HCT116 (cell line): ENCODE data around the gene MLPH. TPM values are rescaled to one million over a fixed set of nuclear protein-coding genes. Genes with fewer than 3 reads are reported as not detected.

Experiments used
- ATAC-seq: fragments of 200-7000 bp; cut with Tn5 transposase; 2 replicates; pipeline ENCODE4 v1.9.1; 2020; ENCODE audit warnings: mild to moderate bottlenecking, moderate library complexity
- BruUV-seq: library from RNA; stranded (reverse); fragments of 400-500 nt; replicated peaks from 2 replicates; lab custom pipeline; 2021; lab: Mats Ljungman, UMichigan
- CTCF ChIA-PET: fragments of 300-600 bp; sonication (Branson Sonifier 250); formaldehyde crosslinking; loops from one replicate; lab custom pipeline; 2021; ENCODE audit warnings: antibody characterized with exemption; lab: Charles Lee
- POLR2A ChIA-PET: fragments of 300-600, 350-600 bp; sonication (Branson Sonifier 250); formaldehyde crosslinking; loops from one replicate; lab custom pipeline; 2021; ENCODE audit warnings: antibody characterized with exemption; lab: Charles Lee
- RAD21 ChIA-PET, 2 experiments: fragments of 300-600 bp; sonication (Branson Sonifier 250); formaldehyde crosslinking; loops; one replicate each; lab custom pipeline; 2023; ENCODE audit warnings: low total read pairs in 2 of 2; ENCODE audit not compliant: uncharacterized antibody in 2 of 2, unreplicated experiment in 2 of 2, low non-redundant PET in 1 of 2; lab: Charles Lee
- DNase-seq: peaks from one replicate; pipeline ENCODE4 v3.0.0-alpha.2; 2010; ENCODE audit warnings: low read depth, low spot score
- H2AFZ ChIP-seq: fragments of 200-600 bp; shearing (Covaris generic), sonication (generic); 2 replicates; pipeline ENCODE4 v1.6.1; 2017; ENCODE audit warnings: low read depth, mixed run types, mixed read lengths, antibody characterized with exemption, low read length; ENCODE audit not compliant: poor library complexity, severe bottlenecking
- H3K27ac ChIP-seq: 2 replicates; pipeline ENCODE4 v1.5.1; 2012; ENCODE audit warnings: low read depth, low read length
- H3K27me3 ChIP-seq: fragments of 200-600 bp; sonication (generic); 2 replicates; pipeline ENCODE4 v1.6.1; 2016; ENCODE audit warnings: mixed run types, low read length, mixed read lengths; ENCODE audit not compliant: insufficient read depth
- H3K36me3 ChIP-seq, 2 experiments: fragments of 200-500 bp in 1 of 2; fragments of 200-600 bp in 1 of 2; sonication (Bioruptor generic) in 1 of 2; sonication (generic) in 1 of 2; 2 replicates each; pipeline versions ENCODE4 v1.5.1 to v1.6.1; 2014 to 2016; ENCODE audit warnings: low read length in 2 of 2, inconsistent platforms in 1 of 2, mixed read lengths in 1 of 2, mixed run types in 1 of 2; ENCODE audit not compliant: insufficient read depth in 2 of 2, control insufficient read depth in 1 of 2
- H3K4me1 ChIP-seq, 2 experiments: fragments of 200-600 bp in 1 of 2; sonication (generic) in 1 of 2; 2 replicates each; pipeline versions ENCODE4 v1.5.1 to v1.6.1; 2012 to 2017; ENCODE audit warnings: low read length in 2 of 2, inconsistent platforms in 1 of 2, mild to moderate bottlenecking in 1 of 2, mixed read lengths in 1 of 2, mixed run types in 1 of 2, moderate library complexity in 1 of 2; ENCODE audit not compliant: insufficient read depth in 2 of 2, control insufficient read depth in 1 of 2
- H3K4me2 ChIP-seq: fragments of 200-600 bp; sonication (generic); 2 replicates; pipeline ENCODE4 v1.6.1; 2017; ENCODE audit warnings: mixed run types, low read length, mixed read lengths
- H3K4me3 ChIP-seq, 2 experiments: fragments of 200-600 bp in 1 of 2; sonication (generic) in 1 of 2; replicated peaks in 1 of 2; 2 replicates each; pipeline ENCODE4 v1.5.1; 2011 to 2016; ENCODE audit warnings: low read length in 2 of 2, control low read depth in 1 of 2, low read depth in 1 of 2, mild to moderate bottlenecking in 1 of 2, mixed read lengths in 1 of 2, mixed run types in 1 of 2
- H3K79me2 ChIP-seq: fragments of 200-600 bp; sonication (generic); 2 replicates; pipeline ENCODE4 v1.6.1; 2017; ENCODE audit warnings: mild to moderate bottlenecking, mixed run types, low read length, moderate library complexity, mixed read lengths; ENCODE audit not compliant: insufficient read depth
- H3K9ac ChIP-seq: fragments of 200-600 bp; sonication (generic); 2 replicates; pipeline ENCODE4 v1.6.1; 2016; ENCODE audit warnings: low read length, mixed read lengths
- H3K9me2 ChIP-seq: fragments of 200-600 bp; sonication (generic), shearing (Covaris generic); 2 replicates; pipeline ENCODE4 v1.6.1; 2017; ENCODE audit warnings: mixed run types, mild to moderate bottlenecking, moderate library complexity; ENCODE audit not compliant: insufficient read depth
- H3K9me3 ChIP-seq, 2 experiments: fragments of 200-500 bp in 1 of 2; fragments of 200-600 bp in 1 of 2; sonication (Bioruptor generic) in 1 of 2; sonication (generic) in 1 of 2; 2 replicates each; pipeline ENCODE4 v1.6.1; 2014 to 2017; ENCODE audit warnings: low read length in 2 of 2, mixed read lengths in 2 of 2, inconsistent platforms in 1 of 2, low read depth in 1 of 2, mild to moderate bottlenecking in 1 of 2, mixed run types in 1 of 2, moderate library complexity in 1 of 2; ENCODE audit not compliant: control insufficient read depth in 1 of 2, insufficient read depth in 1 of 2
- H4K20me1 ChIP-seq: fragments of 200-600 bp; sonication (generic), shearing (Covaris generic); 2 replicates; pipeline ENCODE4 v1.6.1; 2017; ENCODE audit warnings: mixed run types, mild to moderate bottlenecking, moderate library complexity; ENCODE audit not compliant: insufficient read depth
- CBX3 ChIP-seq: IDR thresholded peaks from 2 replicates; pipeline ENCODE4 v1.6.1; 2012; ENCODE audit warnings: low read depth
- EGR1 ChIP-seq: IDR thresholded peaks from 2 replicates; pipeline ENCODE4 v1.6.1; 2012; ENCODE audit warnings: low read depth
- ELF1 ChIP-seq: IDR thresholded peaks from 2 replicates; pipeline ENCODE4 v1.6.1; 2012; ENCODE audit warnings: low read depth, borderline replicate concordance
- EZH2phosphoT487 ChIP-seq: fragments of 200-600 bp; IDR thresholded peaks from 2 replicates; pipeline ENCODE4 v1.6.1; 2018; ENCODE audit warnings: antibody characterized with exemption, borderline replicate concordance
- FOSL1 ChIP-seq: IDR thresholded peaks from 2 replicates; pipeline ENCODE4 v1.6.1; 2012; ENCODE audit warnings: low read depth
- JUND ChIP-seq: IDR thresholded peaks from 2 replicates; pipeline ENCODE4 v1.6.1; 2012
- SIN3A ChIP-seq: IDR thresholded peaks from 2 replicates; pipeline ENCODE4 v1.6.1; 2012; ENCODE audit warnings: low read depth
- SP1 ChIP-seq: IDR thresholded peaks from 2 replicates; pipeline ENCODE4 v1.6.1; 2012; ENCODE audit warnings: low read depth
- SRF ChIP-seq: IDR thresholded peaks from 2 replicates; pipeline ENCODE4 v1.6.1; 2012; ENCODE audit warnings: low read depth
- TCF7L2 ChIP-seq: IDR thresholded peaks from 2 replicates; pipeline ENCODE4 v1.7.0; 2011; ENCODE audit warnings: borderline replicate concordance, inconsistent platforms; ENCODE audit not compliant: insufficient read depth, insufficient read length; ENCODE audit errors: extremely low read depth
- YY1 ChIP-seq: IDR thresholded peaks from 2 replicates; pipeline ENCODE4 v1.6.1; 2011; ENCODE audit warnings: low read length, low read depth, moderate library complexity, mild to moderate bottlenecking; ENCODE audit not compliant: insufficient replicate concordance; ENCODE audit errors: extremely low read depth
- ZFX ChIP-seq: fragments of 450-650 bp; IDR thresholded peaks from 2 replicates; pipeline ENCODE4 v1.6.1; 2017
- ZNF274 ChIP-seq: fragments of 200-500 bp; sonication (Bioruptor generic); IDR thresholded peaks from 2 replicates; pipeline ENCODE4 v1.6.1; 2014; ENCODE audit warnings: mild to moderate bottlenecking, low read depth, low read length, inconsistent platforms
- intact Hi-C: fragments of 100-400 bp; cut with micrococcal nuclease; formaldehyde crosslinking; loops from 2 replicates; pipeline ENCODE4 v1.10.0; 2022
- total RNA-seq: library from RNA; stranded (reverse); gene quantifications from one replicate; pipeline ENCODE4 v1.2.1, GENCODE V29; 2021; ENCODE audit not compliant: unreplicated experiment
- TF ChIP-seq, protein P1 (sequence below): IDR thresholded peaks from 2 replicates; pipeline ENCODE4 v1.6.1; 2012; ENCODE audit warnings: low read depth
- TF ChIP-seq, protein P2 (sequence below): IDR thresholded peaks from 2 replicates; pipeline ENCODE4 v1.6.1; 2012
- TF ChIP-seq, protein P3 (sequence below): IDR thresholded peaks from 2 replicates; pipeline ENCODE4 v1.6.1; 2011; ENCODE audit warnings: mild to moderate bottlenecking, low read length, moderate library complexity; ENCODE audit not compliant: insufficient replicate concordance; ENCODE audit errors: extremely low read depth
- TF ChIP-seq, protein P4 (sequence below), 3 experiments: fragments of 200-600 bp in 1 of 3; sonication (generic) in 1 of 3; IDR thresholded peaks in 2 of 3; conservative IDR thresholded peaks in 1 of 3; 2 replicates each; pipeline ENCODE4 v1.5.1; 2012 to 2017; ENCODE audit warnings: low read depth in 2 of 3, low read length in 2 of 3, antibody characterized with exemption in 1 of 3, borderline replicate concordance in 1 of 3, control low read depth in 1 of 3, mild to moderate bottlenecking in 1 of 3, mixed read lengths in 1 of 3, mixed run types in 1 of 3, moderate library complexity in 1 of 3; ENCODE audit not compliant: insufficient read depth in 1 of 3

The MLPH gene
- total RNA-seq, 1 experiment from 2014 or later: 81.4 TPM

DNA sequence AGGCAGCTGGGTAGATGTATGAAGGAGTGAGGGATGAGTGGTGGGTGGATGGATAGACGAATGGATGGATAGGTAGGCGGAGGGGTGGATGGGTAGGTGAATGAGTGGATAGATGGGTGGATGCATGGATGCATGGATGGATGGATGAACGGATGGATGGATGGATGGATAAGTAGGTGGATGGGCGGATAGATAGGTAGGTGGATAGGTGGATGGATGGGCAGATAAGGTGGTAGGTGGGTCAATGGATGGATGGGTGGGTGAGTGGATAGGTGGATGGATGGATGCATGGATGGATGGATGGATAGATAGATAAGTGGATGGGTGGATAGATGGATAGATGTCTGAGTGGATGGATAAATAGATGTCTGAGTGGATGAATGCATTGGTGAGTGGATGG, 30.1 kb downstream of the MLPH start:
- TF ChIP-seq FOSL1: no peak
- no peak for TF ChIP-seq SP1
- no peak for TF ChIP-seq ZNF274
- TF ChIP-seq EZH2phosphoT487: no peak
- TF ChIP-seq, protein P1, sequence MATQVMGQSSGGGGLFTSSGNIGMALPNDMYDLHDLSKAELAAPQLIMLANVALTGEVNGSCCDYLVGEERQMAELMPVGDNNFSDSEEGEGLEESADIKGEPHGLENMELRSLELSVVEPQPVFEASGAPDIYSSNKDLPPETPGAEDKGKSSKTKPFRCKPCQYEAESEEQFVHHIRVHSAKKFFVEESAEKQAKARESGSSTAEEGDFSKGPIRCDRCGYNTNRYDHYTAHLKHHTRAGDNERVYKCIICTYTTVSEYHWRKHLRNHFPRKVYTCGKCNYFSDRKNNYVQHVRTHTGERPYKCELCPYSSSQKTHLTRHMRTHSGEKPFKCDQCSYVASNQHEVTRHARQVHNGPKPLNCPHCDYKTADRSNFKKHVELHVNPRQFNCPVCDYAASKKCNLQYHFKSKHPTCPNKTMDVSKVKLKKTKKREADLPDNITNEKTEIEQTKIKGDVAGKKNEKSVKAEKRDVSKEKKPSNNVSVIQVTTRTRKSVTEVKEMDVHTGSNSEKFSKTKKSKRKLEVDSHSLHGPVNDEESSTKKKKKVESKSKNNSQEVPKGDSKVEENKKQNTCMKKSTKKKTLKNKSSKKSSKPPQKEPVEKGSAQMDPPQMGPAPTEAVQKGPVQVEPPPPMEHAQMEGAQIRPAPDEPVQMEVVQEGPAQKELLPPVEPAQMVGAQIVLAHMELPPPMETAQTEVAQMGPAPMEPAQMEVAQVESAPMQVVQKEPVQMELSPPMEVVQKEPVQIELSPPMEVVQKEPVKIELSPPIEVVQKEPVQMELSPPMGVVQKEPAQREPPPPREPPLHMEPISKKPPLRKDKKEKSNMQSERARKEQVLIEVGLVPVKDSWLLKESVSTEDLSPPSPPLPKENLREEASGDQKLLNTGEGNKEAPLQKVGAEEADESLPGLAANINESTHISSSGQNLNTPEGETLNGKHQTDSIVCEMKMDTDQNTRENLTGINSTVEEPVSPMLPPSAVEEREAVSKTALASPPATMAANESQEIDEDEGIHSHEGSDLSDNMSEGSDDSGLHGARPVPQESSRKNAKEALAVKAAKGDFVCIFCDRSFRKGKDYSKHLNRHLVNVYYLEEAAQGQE: no peak
- TF ChIP-seq ELF1: no peak
- no peak for TF ChIP-seq ZFX
- TF ChIP-seq, protein P2, sequence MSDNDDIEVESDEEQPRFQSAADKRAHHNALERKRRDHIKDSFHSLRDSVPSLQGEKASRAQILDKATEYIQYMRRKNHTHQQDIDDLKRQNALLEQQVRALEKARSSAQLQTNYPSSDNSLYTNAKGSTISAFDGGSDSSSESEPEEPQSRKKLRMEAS: no peak
- no peak for TF ChIP-seq EGR1
- no peak for TF ChIP-seq TCF7L2
- TF ChIP-seq SRF: no peak
- no peak for TF ChIP-seq SIN3A
- no peak for TF ChIP-seq JUND
- no peak for TF ChIP-seq CBX3
- TF ChIP-seq, protein P3, sequence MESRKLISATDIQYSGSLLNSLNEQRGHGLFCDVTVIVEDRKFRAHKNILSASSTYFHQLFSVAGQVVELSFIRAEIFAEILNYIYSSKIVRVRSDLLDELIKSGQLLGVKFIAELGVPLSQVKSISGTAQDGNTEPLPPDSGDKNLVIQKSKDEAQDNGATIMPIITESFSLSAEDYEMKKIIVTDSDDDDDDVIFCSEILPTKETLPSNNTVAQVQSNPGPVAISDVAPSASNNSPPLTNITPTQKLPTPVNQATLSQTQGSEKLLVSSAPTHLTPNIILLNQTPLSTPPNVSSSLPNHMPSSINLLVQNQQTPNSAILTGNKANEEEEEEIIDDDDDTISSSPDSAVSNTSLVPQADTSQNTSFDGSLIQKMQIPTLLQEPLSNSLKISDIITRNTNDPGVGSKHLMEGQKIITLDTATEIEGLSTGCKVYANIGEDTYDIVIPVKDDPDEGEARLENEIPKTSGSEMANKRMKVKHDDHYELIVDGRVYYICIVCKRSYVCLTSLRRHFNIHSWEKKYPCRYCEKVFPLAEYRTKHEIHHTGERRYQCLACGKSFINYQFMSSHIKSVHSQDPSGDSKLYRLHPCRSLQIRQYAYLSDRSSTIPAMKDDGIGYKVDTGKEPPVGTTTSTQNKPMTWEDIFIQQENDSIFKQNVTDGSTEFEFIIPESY: no peak
- TF ChIP-seq, protein P4, sequence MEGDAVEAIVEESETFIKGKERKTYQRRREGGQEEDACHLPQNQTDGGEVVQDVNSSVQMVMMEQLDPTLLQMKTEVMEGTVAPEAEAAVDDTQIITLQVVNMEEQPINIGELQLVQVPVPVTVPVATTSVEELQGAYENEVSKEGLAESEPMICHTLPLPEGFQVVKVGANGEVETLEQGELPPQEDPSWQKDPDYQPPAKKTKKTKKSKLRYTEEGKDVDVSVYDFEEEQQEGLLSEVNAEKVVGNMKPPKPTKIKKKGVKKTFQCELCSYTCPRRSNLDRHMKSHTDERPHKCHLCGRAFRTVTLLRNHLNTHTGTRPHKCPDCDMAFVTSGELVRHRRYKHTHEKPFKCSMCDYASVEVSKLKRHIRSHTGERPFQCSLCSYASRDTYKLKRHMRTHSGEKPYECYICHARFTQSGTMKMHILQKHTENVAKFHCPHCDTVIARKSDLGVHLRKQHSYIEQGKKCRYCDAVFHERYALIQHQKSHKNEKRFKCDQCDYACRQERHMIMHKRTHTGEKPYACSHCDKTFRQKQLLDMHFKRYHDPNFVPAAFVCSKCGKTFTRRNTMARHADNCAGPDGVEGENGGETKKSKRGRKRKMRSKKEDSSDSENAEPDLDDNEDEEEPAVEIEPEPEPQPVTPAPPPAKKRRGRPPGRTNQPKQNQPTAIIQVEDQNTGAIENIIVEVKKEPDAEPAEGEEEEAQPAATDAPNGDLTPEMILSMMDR (IDR thresholded peaks at IDR 0.05 in 2 of 3, conservative IDR thresholded peaks at IDR 0.05 in 1 of 3; ENCODE audit: borderline replicate concordance in 1 of 3, insufficient read depth in 1 of 3, low read depth in 2 of 3, low read length in 2 of 3): no peak
- TF ChIP-seq YY1: no peak
- H3K79me2 ChIP-seq: no peaks in the 10 kb centered on the region; the same call in 1 of the 2 replicates
- H3K36me3 ChIP-seq: peaks cover 7 to 30% of the 10 kb centered on the region in 2 experiments; a peak in 2 of 4 replicates
- no TSS peak for BruUV-seq
- no peak overlapping the region for H3K4me3 ChIP-seq
- no peaks in the 10 kb centered on the region for H3K27me3 ChIP-seq
- no peak overlapping the region for H3K4me2 ChIP-seq
- no peak overlapping the region for H3K27ac ChIP-seq
- no peak overlapping the region for H2AFZ ChIP-seq
- ATAC-seq (no peak), DNase-seq (no peak)
- no peaks in the 10 kb centered on the region for H3K9me3 ChIP-seq
- POLR2A ChIA-PET: no interaction called here
- CTCF ChIA-PET: no interaction called here
- peaks cover 0 to 6% of the 10 kb centered on the region in 2 experiments; a peak in 2 of 4 replicates for H3K4me1 ChIP-seq
- intact Hi-C loops: loop anchor here (10.0 kb wide), 1 partner anchor 228 kb away; no protein-coding TSS in a partner anchor
- peaks cover 9% of the 10 kb centered on the region; the same call in 1 of the 2 replicates for H4K20me1 ChIP-seq
- RAD21 ChIA-PET: no interaction called here
- no peak overlapping the region for H3K9ac ChIP-seq
- no peaks in the 10 kb centered on the region for H3K9me2 ChIP-seq
